CD1c-positive myeloid dendritic cell (primary cell): ENCODE data around the gene TCL1A.
"Not testable (repeated sequence)": the region's sequence is repeated elsewhere in the genome, so short reads cannot be mapped to it uniquely, and the experiment has no call there.

Experiments used
- DNase-seq: peaks from one replicate; pipeline ENCODE4 v3.0.0-alpha.2; 2016; ENCODE audit errors: extremely low spot score

Gene TCL1A, protein sequence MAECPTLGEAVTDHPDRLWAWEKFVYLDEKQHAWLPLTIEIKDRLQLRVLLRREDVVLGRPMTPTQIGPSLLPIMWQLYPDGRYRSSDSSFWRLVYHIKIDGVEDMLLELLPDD

DNA sequence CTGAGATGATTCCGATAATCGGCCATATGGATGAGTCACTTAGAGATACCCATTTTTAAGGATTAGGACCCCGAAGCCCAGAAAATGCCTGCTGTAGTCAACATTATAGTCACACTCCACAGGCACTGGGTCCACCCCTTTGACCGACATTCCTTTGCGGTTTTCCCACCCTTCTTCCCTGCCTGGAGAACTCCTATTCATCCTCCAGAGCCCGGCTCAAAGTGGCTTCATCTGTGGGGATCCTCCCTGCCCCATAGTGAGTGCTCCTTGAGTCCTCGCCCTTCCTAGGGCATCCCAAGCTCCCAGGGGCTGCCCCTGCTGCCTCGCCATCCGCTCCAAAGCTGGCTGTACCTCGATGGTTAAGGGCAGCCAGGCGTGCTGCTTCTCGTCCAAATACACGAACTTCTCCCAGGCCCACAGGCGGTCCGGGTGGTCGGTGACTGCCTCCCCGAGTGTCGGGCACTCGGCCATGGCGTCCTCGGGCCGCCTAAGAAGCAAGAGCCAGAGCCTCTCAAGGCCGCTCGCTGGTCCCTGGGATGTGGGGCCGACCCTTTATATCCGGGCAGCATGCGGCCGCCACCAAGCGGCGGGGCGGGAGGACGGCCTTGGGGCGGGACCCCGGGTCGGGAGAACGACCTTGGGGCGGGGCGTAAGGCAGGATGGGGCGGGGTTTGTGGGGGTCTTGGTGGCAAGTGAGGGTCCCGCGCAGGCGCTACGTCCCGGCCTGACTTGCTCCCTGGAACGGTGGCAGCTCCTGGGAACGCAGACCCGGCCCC is at the start of gene TCL1A:
TCL1A (minus strand) TSS at position 530 of the 776 bp plus-strand sequence; CDS start at position 471, 59 bp downstream.
- DNase-seq: no peak

DNA sequence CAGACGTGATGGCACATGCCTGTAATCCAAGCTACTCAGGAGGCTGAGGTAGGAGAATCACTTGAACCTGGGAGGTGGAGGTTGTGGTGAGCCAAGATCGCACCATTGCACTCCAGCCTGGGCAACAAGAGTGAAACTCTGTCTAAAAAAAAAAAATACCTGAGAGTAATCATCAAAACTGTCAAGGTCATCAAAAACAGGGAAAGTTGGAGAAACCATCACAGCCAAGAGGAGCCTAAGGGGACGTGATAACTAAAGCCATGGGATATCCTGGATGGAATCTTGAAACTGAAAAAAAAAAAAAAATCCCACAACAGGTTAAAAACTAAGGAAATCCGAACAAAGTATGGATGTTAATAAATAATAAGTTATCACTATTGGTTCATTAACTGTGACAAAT is 49.1 kb upstream of the TCL1A start:
- DNase-seq: not testable (repeated sequence)

GRCh38 chr14:95761436-95761835 is 47.5 kb upstream of the TCL1A start:
- DNase-seq: no peak

- DNase-seq: no peak
These were observed 46.7 kb upstream of the TCL1A start for GRCh38 chr14:95760596-95760995.

GRCh38 chr14:95759941-95760340 is 46.0 kb upstream of the TCL1A start:
- DNase-seq: no peak

DNA sequence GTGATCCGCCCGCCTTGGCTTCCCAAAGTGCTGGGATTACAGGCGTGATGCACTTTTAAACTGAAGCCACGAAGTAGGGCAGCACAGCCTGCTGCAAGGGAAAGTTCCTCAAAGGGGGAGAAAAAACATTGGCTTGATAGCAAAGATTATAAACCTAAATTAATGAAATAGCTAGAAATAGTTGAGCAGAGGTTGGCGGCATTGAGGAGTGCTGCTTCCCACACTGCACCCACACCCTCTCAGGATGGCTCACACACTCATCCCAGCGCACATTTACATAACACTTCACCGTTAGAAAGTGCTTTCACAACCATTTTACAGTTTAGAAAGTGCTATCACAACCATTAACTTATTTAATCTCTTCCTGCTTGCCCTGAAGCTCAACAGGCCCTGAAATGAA is 44.4 kb upstream of the TCL1A start:
- no peak for DNase-seq

DNA sequence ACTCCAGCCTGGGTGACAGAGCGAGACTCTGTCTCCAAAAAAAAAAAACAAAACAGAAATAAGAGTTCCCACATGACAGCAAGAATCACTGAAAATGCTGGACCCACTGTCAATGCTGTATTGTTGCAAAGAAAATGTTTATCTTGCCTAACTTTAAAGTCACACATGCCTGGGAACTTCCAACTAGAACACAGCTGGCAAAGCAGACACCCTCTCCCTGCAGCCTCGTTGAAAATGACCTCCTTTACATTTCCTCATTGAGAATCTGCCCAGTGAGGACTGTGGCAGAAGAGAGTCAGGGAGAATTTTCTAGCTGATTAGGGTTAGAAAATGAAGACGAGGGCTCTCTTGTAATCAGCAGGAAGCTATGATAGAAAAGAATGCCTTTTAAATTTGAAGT is 42.8 kb upstream of the TCL1A start:
- no peak for DNase-seq

DNA sequence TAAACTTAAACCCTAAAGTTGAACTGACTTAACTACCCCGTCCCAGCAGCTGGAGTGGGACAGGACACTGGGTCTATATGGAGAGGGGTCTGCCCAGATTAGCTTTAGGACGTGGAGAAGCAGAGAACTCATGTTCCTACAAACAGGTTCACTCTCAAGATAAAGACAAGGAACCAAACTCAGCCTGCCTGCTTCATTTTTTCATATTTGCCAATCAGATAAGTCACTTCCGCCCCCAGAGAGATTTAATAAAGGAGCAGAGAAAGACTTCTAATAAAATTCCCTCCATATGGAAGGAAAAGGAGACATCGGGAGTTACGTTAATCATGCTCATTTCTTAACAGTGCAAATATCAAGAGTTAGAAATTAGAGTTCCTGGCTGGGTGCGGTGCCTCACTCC is 42.2 kb upstream of the TCL1A start:
- no peak for DNase-seq

DNA sequence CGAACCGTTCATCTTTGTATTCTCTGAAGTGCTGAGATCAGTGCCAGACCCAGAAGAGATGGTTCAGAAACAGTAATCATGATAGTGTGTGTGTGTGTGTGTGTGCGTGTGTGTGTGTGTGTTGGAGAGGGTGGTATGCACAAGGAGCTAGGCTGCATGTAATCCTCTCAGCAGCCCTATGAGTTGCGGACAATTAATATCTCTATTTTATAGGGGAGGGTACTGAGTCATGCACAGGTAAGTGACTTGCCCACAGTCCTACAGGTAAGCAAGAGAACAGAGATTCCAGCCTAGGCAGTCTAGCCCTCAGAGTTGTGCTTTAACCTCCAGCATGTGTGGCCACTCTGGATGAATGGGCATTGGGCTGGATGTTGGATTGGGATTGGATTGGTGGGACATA is 27.9 kb upstream of the TCL1A start:
- DNase-seq: no peak

GRCh38 chr14:95741038-95741490 is 27.1 kb upstream of the TCL1A start:
- DNase-seq: no peak

DNA sequence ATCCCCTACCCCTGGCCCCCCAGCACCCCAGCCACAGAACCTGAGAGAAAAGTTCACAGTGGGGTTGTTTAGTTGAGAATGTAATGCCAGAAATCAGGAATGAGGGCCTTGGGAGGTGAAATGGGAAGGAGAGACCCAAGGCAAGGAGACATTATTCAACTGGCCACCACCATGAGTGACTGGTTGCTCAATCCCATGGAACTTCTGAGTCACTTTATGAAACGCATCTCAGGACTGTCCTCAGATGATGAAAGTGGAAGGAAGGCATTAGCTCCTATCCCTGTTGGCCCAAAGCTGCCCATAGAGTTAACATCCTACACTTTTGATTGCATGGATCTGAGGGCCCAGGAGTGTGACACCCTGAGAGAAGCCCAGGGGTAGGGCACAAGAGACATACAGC is 25.4 kb upstream of the TCL1A start:
- no peak for DNase-seq

GRCh38 chr14:95733212-95733611 is 19.3 kb upstream of the TCL1A start:
- DNase-seq: no peak

- no peak for DNase-seq
These were observed 16.2 kb upstream of the TCL1A start for GRCh38 chr14:95730126-95730525.

DNA sequence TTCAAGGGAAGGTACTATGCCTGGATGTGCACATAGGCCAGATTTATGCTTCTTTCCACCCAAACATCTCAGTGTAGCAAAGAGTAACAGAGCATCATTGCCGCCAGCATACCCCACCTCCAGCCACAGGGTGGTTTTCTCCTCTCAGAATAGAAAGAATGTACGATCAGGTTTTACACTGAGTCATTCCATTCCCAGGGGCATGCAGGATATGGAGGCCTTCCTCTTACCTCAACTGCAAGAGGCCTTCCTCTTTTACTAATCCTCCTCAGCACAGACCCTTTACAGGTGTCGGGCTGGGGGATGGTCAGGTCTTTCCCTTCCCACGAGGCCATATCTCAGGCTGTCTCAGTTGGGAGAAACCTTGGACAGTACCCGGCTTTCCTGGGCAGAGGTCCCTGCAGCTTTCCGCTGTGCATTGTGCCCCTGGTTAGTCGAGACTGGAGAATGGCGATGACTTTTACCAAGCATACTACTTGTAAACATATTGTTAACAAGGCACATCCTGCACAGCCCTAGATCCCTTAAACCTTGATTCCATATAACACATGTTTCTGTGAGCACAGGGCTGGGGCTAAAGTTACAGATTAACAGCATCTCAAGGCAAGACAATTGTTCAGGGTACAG is 15.6 kb upstream of the TCL1A start:
- DNase-seq: not testable (repeated sequence)

- no peak for DNase-seq
These were observed 13.3 kb upstream of the TCL1A start for GRCh38 chr14:95727056-95727700.

DNA sequence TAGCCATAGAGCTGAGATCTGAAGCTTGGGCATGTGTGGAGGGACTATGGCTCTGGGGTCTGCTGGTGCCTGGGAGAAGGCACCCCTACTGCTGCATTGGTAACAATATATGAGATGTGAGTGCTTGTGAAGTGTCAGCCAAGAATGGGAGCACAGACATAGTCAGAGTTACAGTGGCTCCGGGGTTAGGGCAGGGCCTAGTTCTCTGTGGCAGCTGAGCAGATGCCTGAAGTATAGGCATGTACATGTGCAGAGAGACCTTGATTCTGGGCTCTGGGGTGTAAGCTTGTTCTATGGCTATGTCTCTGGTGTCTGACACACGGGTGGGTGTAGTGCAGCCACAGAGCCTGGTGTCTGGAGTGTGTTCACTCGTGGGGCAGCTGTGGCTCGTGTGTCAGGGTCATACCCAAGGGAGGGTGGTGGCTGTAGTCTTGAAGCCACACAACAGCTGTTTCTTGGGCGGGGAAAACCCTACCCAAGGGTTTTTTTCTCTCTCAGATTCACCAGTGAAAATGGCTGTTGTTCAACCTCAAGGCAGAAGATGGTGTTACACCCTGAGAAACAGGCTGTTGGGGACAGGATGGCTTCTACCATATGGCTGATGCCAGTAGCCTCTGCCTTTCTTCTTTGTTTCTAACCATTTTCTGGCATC is 11.9 kb upstream of the TCL1A start:
- no peak for DNase-seq

GRCh38 chr14:95722525-95723190 is 8.7 kb upstream of the TCL1A start:
- DNase-seq: no peak

DNA sequence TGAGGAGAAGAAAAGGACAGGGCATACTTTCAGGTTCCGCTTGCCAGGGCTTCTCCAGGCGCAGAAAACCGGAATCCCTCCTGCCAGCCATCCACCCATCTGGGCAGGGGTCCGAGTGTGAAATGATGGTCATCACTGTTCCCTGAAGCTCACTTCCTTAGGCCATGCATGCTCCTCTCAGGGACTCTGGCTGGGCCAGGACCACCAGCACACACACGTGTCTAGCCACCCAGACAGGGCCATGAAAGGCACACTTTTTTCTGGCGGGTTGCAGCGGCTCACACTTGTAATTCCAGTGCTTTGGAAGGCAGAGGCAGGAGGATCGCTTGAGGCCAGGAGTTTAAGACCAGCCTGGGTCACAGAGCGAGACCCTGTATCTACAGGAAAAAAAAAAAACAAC is 1.5 kb downstream of the TCL1A start:
- no peak for DNase-seq

DNA sequence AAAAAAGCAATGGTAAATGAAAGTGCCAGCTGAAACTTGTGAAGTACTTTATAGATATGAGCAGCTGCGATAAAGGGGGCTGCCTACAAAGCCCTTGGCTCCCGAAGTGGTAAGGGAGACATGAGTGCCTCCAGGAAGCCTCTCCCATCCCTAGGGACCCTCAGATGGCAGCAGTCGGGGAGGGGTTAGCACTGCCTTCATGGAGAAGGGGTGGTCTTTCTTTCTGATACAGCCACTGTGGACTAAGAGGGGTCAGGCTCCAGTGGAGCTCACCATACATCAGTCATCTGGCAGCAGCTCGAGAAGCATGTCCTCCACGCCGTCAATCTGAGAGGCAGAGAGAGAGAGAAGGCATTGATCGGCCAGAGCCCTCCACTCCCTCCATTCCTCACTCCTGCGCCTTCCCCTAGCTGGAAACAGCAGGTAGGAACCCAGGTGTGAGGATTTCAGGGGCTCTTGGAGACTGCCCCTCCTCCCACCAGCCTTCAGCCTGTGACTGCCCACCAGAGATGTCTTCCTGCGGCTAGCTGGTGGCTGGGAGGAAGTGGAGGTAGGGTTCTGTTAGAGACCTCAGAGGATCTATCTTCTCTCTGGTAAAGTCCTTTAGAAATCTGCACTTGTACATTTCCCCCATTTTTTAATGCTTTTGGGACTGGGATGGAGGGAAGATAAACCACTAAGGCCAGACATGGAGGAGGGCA is 2.3 kb downstream of the TCL1A start:
- DNase-seq: no peak

- DNase-seq: no peak
These were observed 3.8 kb downstream of the TCL1A start for GRCh38 chr14:95710106-95710505.

GRCh38 chr14:95707327-95707726 is 6.6 kb downstream of the TCL1A start:
- DNase-seq: no peak
